Thoracic aorta (tissue), 2 donors: ENCODE data around the gene ABHD10. TPM values are rescaled to one million over a fixed set of nuclear protein-coding genes. Genes with fewer than 3 reads are reported as not detected.

Source experiments
- ATAC-seq: fragments of 150-250 bp; one replicate; pipeline ENCODE4 v1.8.0; 2017; ENCODE audit warnings: low read depth; ENCODE audit not compliant: insufficient number of reproducible peaks, low FRiP score
- DNase-seq: peaks from one replicate; pipeline ENCODE4 v3.0.0-alpha.2; 2020; ENCODE audit warnings: low spot score
- H3K27ac ChIP-seq, 2 donors: fragments of 200-600 bp; sonication (generic); 1 replicate in 1 of 2; 2 replicates in 1 of 2; pipeline ENCODE4 v1.5.1; 2016; ENCODE audit warnings: mild to moderate bottlenecking in 2 of 2, moderate library complexity in 2 of 2
- H3K27me3 ChIP-seq: fragments of 200-600 bp; sonication (generic); replicated peaks from 2 replicates; pipeline ENCODE4 v1.6.0; 2016; ENCODE audit warnings: mild to moderate bottlenecking; ENCODE audit not compliant: insufficient read depth
- H3K36me3 ChIP-seq: fragments of 200-600 bp; sonication (generic); one replicate; pipeline ENCODE4 v1.5.1; 2016
- H3K4me1 ChIP-seq, 2 donors: fragments of 200-600 bp; sonication (generic); 1 replicate in 1 of 2; 2 replicates in 1 of 2; pipeline versions ENCODE4 v1.5.1 to v1.6.0; 2016; ENCODE audit warnings: low read depth in 2 of 2, mild to moderate bottlenecking in 1 of 2; ENCODE audit not compliant: control insufficient read depth in 1 of 2
- H3K4me3 ChIP-seq: fragments of 200-600 bp; sonication (generic); 2 replicates; pipeline ENCODE4 v1.5.1; 2016; ENCODE audit warnings: mild to moderate bottlenecking
- H3K9me3 ChIP-seq: fragments of 200-600 bp; sonication (generic); 2 replicates; pipeline ENCODE4 v1.5.1; 2016
- CTCF ChIP-seq: fragments of 200-600 bp; sonication (generic); IDR thresholded peaks from one replicate; pipeline ENCODE4 v1.5.1; 2019; ENCODE audit warnings: antibody characterized with exemption
- total RNA-seq, 2 donors: library from RNA; depleted of rRNA; stranded (reverse); fragments of >200 nt; gene quantifications; one replicate each; pipeline versions ENCODE4 v1.1.0 to v1.2.3, GENCODE V29; 2016

Gene ABHD10
- total RNA-seq, 2 donors from 2014 or later: 9.6 to 13.2 TPM

- H3K4me3 ChIP-seq: no peak overlapping the region
- ATAC-seq: no peak
- peaks cover 0 to 23% of the 10 kb centered on the region in 2 donors for H3K4me1 ChIP-seq
- DNase-seq: no peak
- H3K9me3 ChIP-seq: no peaks in the 10 kb centered on the region
- peaks cover 17% of the 10 kb centered on the region for H3K36me3 ChIP-seq
- H3K27ac ChIP-seq: no peak overlapping the region
- no peaks in the 10 kb centered on the region for H3K27me3 ChIP-seq
- no peak for TF ChIP-seq CTCF
Measured at GRCh38 chr3:111970376-111970775, 8.4 kb upstream of the ABHD10 start.

DNA sequence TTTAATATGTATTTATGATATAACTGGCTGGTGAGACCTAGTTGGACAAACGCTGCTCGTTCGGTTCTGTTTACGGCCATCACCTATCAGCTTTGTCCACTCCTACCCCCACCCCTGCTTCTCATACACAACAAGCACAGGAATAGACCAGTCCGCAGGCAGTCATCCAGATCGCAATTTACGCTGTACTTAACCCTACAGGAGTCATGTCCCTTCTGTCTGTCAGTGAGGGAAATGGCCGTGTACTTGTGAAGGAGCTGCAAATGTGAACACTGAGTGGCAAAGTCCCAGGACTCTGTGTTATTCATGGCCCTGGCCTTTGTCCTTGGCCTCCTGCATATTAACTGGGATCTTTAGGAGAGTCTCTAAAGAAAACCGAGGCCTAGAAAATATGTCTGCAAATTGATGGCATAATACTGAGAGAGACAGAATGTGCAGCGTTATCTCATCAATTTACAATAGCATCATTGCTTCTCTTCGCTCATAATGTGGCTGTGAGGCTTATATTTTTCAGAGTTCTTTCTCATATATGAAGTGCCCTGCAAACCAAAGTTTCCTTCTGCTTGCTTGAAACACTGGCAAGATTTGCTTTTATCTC, 7.2 kb upstream of the ABHD10 start:
- H3K4me3 ChIP-seq: no peak overlapping the region
- ATAC-seq: no peak
- H3K36me3 ChIP-seq: peaks cover 17% of the 10 kb centered on the region
- no peak for DNase-seq
- H3K27ac ChIP-seq: no peak overlapping the region
- H3K27me3 ChIP-seq: no peaks in the 10 kb centered on the region
- H3K9me3 ChIP-seq: no peaks in the 10 kb centered on the region
- TF ChIP-seq CTCF: no peak
- H3K4me1 ChIP-seq: peaks cover 0 to 23% of the 10 kb centered on the region in 2 donors

DNA sequence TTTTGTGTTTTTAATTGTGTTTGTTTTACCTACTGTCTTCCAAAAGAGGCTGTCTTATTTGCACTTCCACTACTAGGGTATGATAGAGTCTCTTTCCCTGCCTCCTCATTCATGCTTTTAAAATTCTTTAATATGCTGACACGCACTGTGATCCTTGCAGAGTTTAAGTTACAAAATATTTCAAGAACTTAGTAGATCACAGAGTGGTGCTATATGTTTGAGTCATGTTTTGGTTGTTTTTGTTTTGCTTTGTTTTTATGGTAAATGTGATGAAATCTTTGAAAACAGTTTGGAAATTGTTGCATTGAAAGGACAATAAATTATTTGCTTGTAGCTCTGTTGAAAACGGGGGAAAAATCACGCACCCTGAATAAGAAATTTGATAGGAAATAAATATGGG, 5.9 kb upstream of the ABHD10 start:
- peaks cover 17% of the 10 kb centered on the region for H3K36me3 ChIP-seq
- TF ChIP-seq CTCF: no peak
- no peak overlapping the region for H3K4me3 ChIP-seq
- ATAC-seq (no peak), DNase-seq (no peak)
- H3K4me1 ChIP-seq: peaks cover 0 to 13% of the 10 kb centered on the region in 2 donors
- H3K27me3 ChIP-seq: no peaks in the 10 kb centered on the region
- no peak overlapping the region for H3K27ac ChIP-seq
- H3K9me3 ChIP-seq: no peaks in the 10 kb centered on the region

DNA sequence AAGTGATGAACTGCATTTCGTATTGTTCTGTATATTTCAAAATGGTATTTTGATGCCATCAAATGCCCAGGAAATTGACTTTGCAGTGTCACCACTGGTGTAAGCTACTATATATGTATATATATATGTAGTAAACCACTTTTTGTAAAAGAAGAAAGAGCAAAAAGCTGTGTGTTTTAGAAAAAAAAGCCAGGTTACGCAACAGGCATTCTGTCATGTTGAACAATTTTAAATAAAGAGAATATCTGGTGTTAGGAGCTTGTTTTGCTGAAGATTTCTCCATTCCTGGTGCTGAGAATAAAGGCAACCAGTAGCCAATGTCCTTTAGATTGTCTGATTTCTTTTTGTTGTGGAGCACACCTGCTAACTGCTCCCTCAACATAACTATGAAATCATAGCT, 3.7 kb upstream of the ABHD10 start:
- peaks cover 7% of the 10 kb centered on the region in 2 donors for H3K4me1 ChIP-seq
- no peaks in the 10 kb centered on the region for H3K9me3 ChIP-seq
- H3K4me3 ChIP-seq: no peak overlapping the region
- H3K36me3 ChIP-seq: peaks cover 13% of the 10 kb centered on the region
- no peak overlapping the region for H3K27ac ChIP-seq
- DNase-seq: no peak
- ATAC-seq: no peak
- TF ChIP-seq CTCF: no peak
- no peaks in the 10 kb centered on the region for H3K27me3 ChIP-seq

DNA sequence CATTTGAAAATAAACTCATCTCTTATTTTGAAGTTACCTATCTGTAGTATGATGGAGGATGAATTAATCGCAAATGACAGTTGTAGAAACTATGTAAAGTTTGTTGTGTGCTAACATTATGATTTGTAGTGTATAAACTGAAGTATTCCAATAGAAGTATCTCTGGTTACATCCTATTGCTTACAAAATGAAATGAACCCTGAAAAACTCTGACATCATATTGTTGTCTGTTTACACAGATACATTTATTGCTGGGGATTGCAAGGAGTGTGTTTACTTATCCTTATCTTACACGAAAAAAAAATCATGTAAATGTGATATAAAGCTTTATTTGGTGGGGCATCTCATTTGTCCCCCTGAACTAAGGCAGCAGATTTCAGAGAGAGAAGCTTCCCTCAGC, 2.6 kb upstream of the ABHD10 start:
- no peak for ATAC-seq
- no peak for TF ChIP-seq CTCF
- H3K4me3 ChIP-seq: no peak overlapping the region
- no peaks in the 10 kb centered on the region for H3K27me3 ChIP-seq
- peaks cover 14 to 18% of the 10 kb centered on the region in 2 donors for H3K4me1 ChIP-seq
- H3K9me3 ChIP-seq: no peaks in the 10 kb centered on the region
- no peak for DNase-seq
- H3K36me3 ChIP-seq: peaks cover 10% of the 10 kb centered on the region
- no peak overlapping the region for H3K27ac ChIP-seq
